SK-N-SH (cell line): ENCODE data around the gene CUX1. TPM values are rescaled to one million over a fixed set of nuclear protein-coding genes. Genes with fewer than 3 reads are reported as not detected.
A peak's percentile ranks its signal among the peaks of the same experiment; 100 is the strongest.
"Not testable (repeated sequence)": the region's sequence is repeated elsewhere in the genome, so short reads cannot be mapped to it uniquely, and the experiment has no call there.

Source experiments
- CTCF ChIA-PET: fragments of 300-600, 350-600 bp; formaldehyde crosslinking; extraction: SDS; loops from one replicate; lab custom pipeline; 2021; lab: Yijun Ruan, JAX
- POLR2A ChIA-PET: fragments of 350-600 bp; sonication (Branson Sonifier 250); formaldehyde crosslinking; extraction: SDS; loops from one replicate; lab custom pipeline; 2020; ENCODE audit warnings: antibody characterized with exemption, inconsistent platforms; lab: Yijun Ruan, JAX
- DNase-seq: peaks from one replicate; pipeline ENCODE4 v3.0.0; 2012
- H2AFZ ChIP-seq: fragments of 200-600 bp; sonication (generic); 2 replicates; pipeline ENCODE4 v1.8.1; 2016; ENCODE audit warnings: antibody characterized with exemption, mild to moderate bottlenecking, low read depth
- H3F3A ChIP-seq: fragments of 200-600 bp; sonication (generic); replicated peaks from 2 replicates; pipeline ENCODE3; 2016; ENCODE audit warnings: antibody characterized with exemption, mild to moderate bottlenecking; ENCODE audit not compliant: insufficient read depth
- H3K27ac ChIP-seq, 2 experiments: fragments of 200-500 bp in 1 of 2; fragments of 200-600 bp in 1 of 2; sonication (Bioruptor generic) in 1 of 2; sonication (generic), shearing (Covaris generic) in 1 of 2; 2 replicates each; pipeline versions ENCODE4 v1.5.1 to v1.6.1; 2014 to 2016; ENCODE audit warnings: low read depth in 2 of 2, inconsistent platforms in 1 of 2, low read length in 1 of 2, mild to moderate bottlenecking in 1 of 2, mixed read lengths in 1 of 2
- H3K27me3 ChIP-seq: fragments of 200-600 bp; sonication (generic), shearing (Covaris generic); 2 replicates; pipeline ENCODE4 v1.6.1; 2016; ENCODE audit warnings: mixed run types; ENCODE audit not compliant: insufficient read depth
- H3K36me3 ChIP-seq, 2 experiments: fragments of 200-500 bp in 1 of 2; fragments of 200-600 bp in 1 of 2; sonication (Bioruptor generic) in 1 of 2; sonication (generic) in 1 of 2; replicated peaks in 1 of 2; 2 replicates each; pipeline versions ENCODE3 to v1.5.1; 2014 to 2016; ENCODE audit warnings: low read length in 1 of 2, mild to moderate bottlenecking in 1 of 2; ENCODE audit not compliant: insufficient read depth in 2 of 2, control insufficient read depth in 1 of 2
- H3K4me1 ChIP-seq, 2 experiments: fragments of 200-500 bp in 1 of 2; fragments of 200-600 bp in 1 of 2; sonication (Bioruptor generic) in 1 of 2; sonication (generic), shearing (Covaris generic) in 1 of 2; 2 replicates each; pipeline versions ENCODE4 v1.5.1 to v1.6.1; 2014 to 2016; ENCODE audit warnings: low read depth in 1 of 2, low read length in 1 of 2, mixed run types in 1 of 2; ENCODE audit not compliant: insufficient read depth in 2 of 2, control insufficient read depth in 1 of 2
- H3K4me2 ChIP-seq: fragments of 200-600 bp; sonication (generic), shearing (Covaris generic); 2 replicates; pipeline ENCODE4 v1.6.1; 2017; ENCODE audit warnings: mixed run types
- H3K4me3 ChIP-seq, 2 experiments: fragments of 200-500 bp in 1 of 2; fragments of 200-600 bp in 1 of 2; sonication (Bioruptor generic) in 1 of 2; sonication (generic), shearing (Covaris generic) in 1 of 2; 2 replicates each; pipeline versions ENCODE4 v1.5.1 to v1.8.1; 2014 to 2016; ENCODE audit warnings: low read depth in 2 of 2, inconsistent platforms in 1 of 2, low read length in 1 of 2, mild to moderate bottlenecking in 1 of 2, mixed read lengths in 1 of 2, moderate library complexity in 1 of 2
- H3K79me2 ChIP-seq: fragments of 200-600 bp; sonication (generic); 2 replicates; pipeline ENCODE4 v1.8.1; 2017; ENCODE audit warnings: mild to moderate bottlenecking; ENCODE audit not compliant: insufficient read depth
- H3K9ac ChIP-seq: fragments of 200-600 bp; sonication (generic); 2 replicates; pipeline ENCODE4 v1.6.1; 2017; ENCODE audit warnings: mixed run types
- H3K9me2 ChIP-seq: fragments of 200-600 bp; sonication (generic); 2 replicates; pipeline ENCODE4 v1.6.1; 2017; ENCODE audit warnings: mixed run types
- H3K9me3 ChIP-seq: fragments of 200-600 bp; sonication (generic); 2 replicates; pipeline ENCODE4 v1.6.1; 2017; ENCODE audit warnings: mixed run types, mild to moderate bottlenecking, moderate library complexity
- H4K20me1 ChIP-seq: fragments of 200-600 bp; sonication (generic); 2 replicates; pipeline ENCODE4 v1.6.1; 2017; ENCODE audit warnings: mild to moderate bottlenecking, mixed run types; ENCODE audit not compliant: insufficient read depth
- CHD2 ChIP-seq: fragments of 150-350 bp; IDR thresholded peaks from 2 replicates; pipeline ENCODE4 v1.6.1; 2018; ENCODE audit warnings: low read length; ENCODE audit not compliant: partially characterized antibody
- ELF1 ChIP-seq: IDR thresholded peaks from 2 replicates; pipeline ENCODE4 v1.4.0; 2012
- FOSL2 ChIP-seq: IDR thresholded peaks from 2 replicates; pipeline ENCODE4 v1.4.0; 2012; ENCODE audit warnings: low read depth, mild to moderate bottlenecking, moderate library complexity, borderline replicate concordance
- FOXM1 ChIP-seq: IDR thresholded peaks from 2 replicates; pipeline ENCODE4 v1.4.0; 2012; ENCODE audit warnings: low read depth, mild to moderate bottlenecking
- GABPA ChIP-seq: IDR thresholded peaks from 2 replicates; pipeline ENCODE4 v1.4.0; 2012; ENCODE audit warnings: low read depth, mild to moderate bottlenecking
- GATA2 ChIP-seq: sonication (generic); formaldehyde crosslinking; IDR thresholded peaks from 2 replicates; pipeline ENCODE4 v1.5.0; 2020; ENCODE audit warnings: mild to moderate bottlenecking, missing genetic modification reagents
- NRF1 ChIP-seq: IDR thresholded peaks from 2 replicates; pipeline ENCODE4 v1.6.1; 2012; ENCODE audit warnings: low read depth, mild to moderate bottlenecking, low read length
- POLR2AphosphoS5 ChIP-seq: IDR thresholded peaks from 2 replicates; pipeline ENCODE4 v1.6.1; 2012; ENCODE audit warnings: low read depth, low read length
- RCOR1 ChIP-seq: fragments of 150-350 bp; IDR thresholded peaks from 2 replicates; pipeline ENCODE4 v1.6.1; 2017; ENCODE audit warnings: antibody characterized with exemption, low read length
- RFX5 ChIP-seq: IDR thresholded peaks from 2 replicates; pipeline ENCODE4 v1.6.1; 2012; ENCODE audit warnings: mild to moderate bottlenecking, improper control_type of control experiment, low read length
- SIN3A ChIP-seq: IDR thresholded peaks from 2 replicates; pipeline ENCODE4 v1.6.1; 2012; ENCODE audit warnings: low read depth, mild to moderate bottlenecking, low read length, moderate library complexity, borderline replicate concordance
- SMC3 ChIP-seq: IDR thresholded peaks from 2 replicates; pipeline ENCODE4 v1.6.1; 2012; ENCODE audit warnings: low read depth, low read length, improper control_type of control experiment
- TAF1 ChIP-seq: IDR thresholded peaks from 2 replicates; pipeline ENCODE4 v1.6.1; 2012; ENCODE audit warnings: low read depth, mild to moderate bottlenecking, low read length, moderate library complexity, borderline replicate concordance
- WGBS: methylation state at CpG from one replicate; pipeline ENCODE4 v1.1.6; 2017; ENCODE audit warnings: low lambda C conversion rate; 5-methylcytosine and 5-hydroxymethylcytosine counted together
- polyA plus RNA-seq, 3 experiments: library from polyadenylated mRNA; depleted of rRNA; stranded (reverse); fragments of >200 nt; gene quantifications; 2 replicates each; pipeline ENCODE4 v1.2.3, GENCODE V29; 2012
- TF ChIP-seq, protein P1 (sequence below): fragments of 150-350 bp; IDR thresholded peaks from 2 replicates; pipeline ENCODE4 v1.6.1; 2017; ENCODE audit warnings: antibody characterized with exemption, low read length, low read depth, borderline replicate concordance
- TF ChIP-seq, protein P2 (sequence below): IDR thresholded peaks from 2 replicates; pipeline ENCODE4 v1.4.0; 2012; ENCODE audit warnings: low read depth, borderline replicate concordance

Gene CUX1
- polyA plus RNA-seq, 1 of the 3 experiments (the other 2 are of a cell fraction), result 68.6 TPM

- no peak overlapping the region for H3K9ac ChIP-seq
- peaks cover 3% of the 10 kb centered on the region for H3F3A ChIP-seq
- no peaks in the 10 kb centered on the region; the same call in 1 of the 2 replicates for H3K27me3 ChIP-seq
- no peaks in the 10 kb centered on the region for H3K36me3 ChIP-seq
- H3K9me2 ChIP-seq, result no peaks in the 10 kb centered on the region
- no peak overlapping the region for H3K27ac ChIP-seq
- WGBS, result 83% methylated on average over 11 of the region's 11 CpGs
- peaks cover 0 to 2% of the 10 kb centered on the region in 2 experiments; a peak in 1 of 4 replicates for H3K4me1 ChIP-seq
- no peak overlapping the region for H3K4me2 ChIP-seq
- no peak overlapping the region for H2AFZ ChIP-seq
- POLR2A ChIA-PET, result no interaction called here
- H3K9me3 ChIP-seq, result no peaks in the 10 kb centered on the region
- no peaks in the 10 kb centered on the region for H3K79me2 ChIP-seq
- TF ChIP-seq SMC3 (no peak), CHD2 (no peak), NRF1 (no peak), RFX5 (no peak), FOSL2 (no peak), GATA2 (CRISPR knock-in tag) (no peak), GABPA (no peak), RCOR1 (no peak), POLR2AphosphoS5 (no peak), SIN3A (no peak), TAF1 (no peak), ELF1 (no peak), FOXM1 (no peak)
- TF ChIP-seq, protein P1, sequence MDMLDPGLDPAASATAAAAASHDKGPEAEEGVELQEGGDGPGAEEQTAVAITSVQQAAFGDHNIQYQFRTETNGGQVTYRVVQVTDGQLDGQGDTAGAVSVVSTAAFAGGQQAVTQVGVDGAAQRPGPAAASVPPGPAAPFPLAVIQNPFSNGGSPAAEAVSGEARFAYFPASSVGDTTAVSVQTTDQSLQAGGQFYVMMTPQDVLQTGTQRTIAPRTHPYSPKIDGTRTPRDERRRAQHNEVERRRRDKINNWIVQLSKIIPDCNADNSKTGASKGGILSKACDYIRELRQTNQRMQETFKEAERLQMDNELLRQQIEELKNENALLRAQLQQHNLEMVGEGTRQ, result no peak
- TF ChIP-seq, protein P2, sequence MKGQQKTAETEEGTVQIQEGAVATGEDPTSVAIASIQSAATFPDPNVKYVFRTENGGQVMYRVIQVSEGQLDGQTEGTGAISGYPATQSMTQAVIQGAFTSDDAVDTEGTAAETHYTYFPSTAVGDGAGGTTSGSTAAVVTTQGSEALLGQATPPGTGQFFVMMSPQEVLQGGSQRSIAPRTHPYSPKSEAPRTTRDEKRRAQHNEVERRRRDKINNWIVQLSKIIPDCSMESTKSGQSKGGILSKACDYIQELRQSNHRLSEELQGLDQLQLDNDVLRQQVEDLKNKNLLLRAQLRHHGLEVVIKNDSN, result no peak
- TF ChIP-seq, all 33 proteins: peak for 0
- H3K4me3 ChIP-seq, result no peak overlapping the region
- CTCF ChIA-PET, result no interaction called here
- no peaks in the 10 kb centered on the region for H4K20me1 ChIP-seq
- DNase-seq, result no peak
Observed at GRCh38 chr7:102326157-102326889, 508.9 kb downstream of the CUX1 start.

DNA sequence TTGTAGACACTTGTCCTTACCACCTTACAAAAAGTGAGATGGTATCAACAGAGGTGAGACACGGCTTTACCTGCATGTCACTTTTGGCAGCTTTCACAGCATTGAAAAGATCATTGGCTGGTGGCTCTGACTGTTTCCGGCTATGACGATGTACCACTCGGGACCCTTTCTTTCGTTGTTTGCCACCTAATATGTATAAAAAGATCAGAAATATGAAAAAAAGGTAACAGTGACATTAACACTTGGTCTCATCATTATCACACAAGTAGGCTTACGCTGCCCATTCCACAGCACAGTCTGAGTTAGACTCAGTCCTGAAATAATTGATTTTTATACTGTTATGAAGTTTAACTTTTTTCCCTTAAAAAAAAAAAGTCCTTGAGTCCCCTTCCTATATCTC lies 509.8 kb downstream of the CUX1 start:
- H2AFZ ChIP-seq, H3K9me2 ChIP-seq, H3K9ac ChIP-seq, H3K27ac ChIP-seq, H3K27me3 ChIP-seq, H3K79me2 ChIP-seq, H3F3A ChIP-seq, CTCF ChIA-PET, H3K4me3 ChIP-seq, H3K36me3 ChIP-seq, H3K4me1 ChIP-seq, H4K20me1 ChIP-seq, DNase-seq, H3K4me2 ChIP-seq, POLR2A ChIA-PET, H3K9me3 ChIP-seq: not testable (repeated sequence)
- WGBS, result 87% methylated on average over 6 of the region's 6 CpGs

DNA sequence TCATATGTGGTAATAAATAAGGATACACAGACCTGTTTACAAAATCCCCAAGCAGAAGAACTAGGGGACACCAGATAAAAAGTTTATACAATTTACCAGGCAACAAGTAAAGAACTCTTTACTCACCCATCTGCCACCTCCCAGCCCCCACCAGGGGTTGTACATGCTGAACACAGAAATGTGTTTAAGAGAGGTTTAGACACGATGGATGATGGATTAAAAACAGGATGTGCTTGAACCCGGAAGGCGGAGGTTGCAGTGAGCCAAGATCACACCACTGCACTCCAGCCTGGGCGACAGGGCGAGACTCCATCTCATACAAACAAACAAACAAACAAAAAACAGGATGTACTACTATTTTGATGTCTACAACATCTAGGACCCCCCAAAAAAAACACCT lies 511.4 kb downstream of the CUX1 start:
- H4K20me1 ChIP-seq, H3K9me2 ChIP-seq, H3K27ac ChIP-seq, H3K4me1 ChIP-seq, H3K27me3 ChIP-seq, H3K9ac ChIP-seq, H3F3A ChIP-seq, DNase-seq, H3K9me3 ChIP-seq, POLR2A ChIA-PET, H3K4me3 ChIP-seq, CTCF ChIA-PET, H2AFZ ChIP-seq, H3K4me2 ChIP-seq, H3K36me3 ChIP-seq, H3K79me2 ChIP-seq: not testable (repeated sequence)
- WGBS, result 86% methylated on average over 5 of the region's 5 CpGs

DNA sequence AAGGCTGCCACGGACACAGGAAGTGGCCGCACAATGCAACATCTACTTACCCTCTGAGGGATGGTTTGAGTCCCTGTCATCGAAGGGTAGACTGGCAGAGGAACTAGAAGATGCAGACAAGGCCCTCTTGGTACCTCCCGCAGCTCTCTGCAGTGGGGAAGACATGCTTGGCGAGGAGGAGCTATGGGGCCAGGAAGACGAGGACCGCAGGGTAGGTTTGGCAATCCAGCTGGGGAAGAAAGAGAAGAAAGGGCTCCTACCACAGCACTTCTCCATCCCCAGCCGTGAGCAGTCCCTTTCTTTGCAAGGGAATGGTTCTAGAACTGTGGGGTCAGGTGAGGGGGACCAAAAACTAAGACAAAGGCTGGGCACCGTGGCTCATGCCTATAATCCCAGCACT lies 511.9 kb downstream of the CUX1 start:
- H3F3A ChIP-seq, POLR2A ChIA-PET, H3K36me3 ChIP-seq, H3K4me1 ChIP-seq, H3K27me3 ChIP-seq, H3K9me2 ChIP-seq, H3K9me3 ChIP-seq, H3K4me2 ChIP-seq, DNase-seq, H3K9ac ChIP-seq, H3K4me3 ChIP-seq, H2AFZ ChIP-seq, H3K79me2 ChIP-seq, H4K20me1 ChIP-seq: not testable (repeated sequence)
- WGBS, result 71% methylated on average over 9 of the region's 9 CpGs
- H3K27ac ChIP-seq, result peak overlapping the region in 1 of 2 experiments; percentile 64; a peak in 1 of 4 replicates
- CTCF ChIA-PET, result interaction anchor here (0.5 to 1.6 kb wide), 2 partner anchors 42 to 57 kb away, joined by 3 read pairs; partner anchors contain the start of gene SH2B2
